HL-60 (cell line): ENCODE measurements around the gene NBPF3.

ENCODE experiments used
- DNase-seq, 2 experiments: peaks; one replicate each; pipeline ENCODE4 v3.0.0-alpha.2; 2010 to 2020; ENCODE audit warnings: low read depth in 1 of 2, low spot score in 1 of 2
- H3K27ac ChIP-seq: fragments of 250-450 bp; sonication (Bioruptor Pico); replicated peaks from 2 replicates; pipeline ENCODE4 v1.5.1; 2020; ENCODE audit warnings: mild to moderate bottlenecking, moderate library complexity
- H3K27me3 ChIP-seq: fragments of 250-450 bp; sonication (Bioruptor Pico); 2 replicates; pipeline ENCODE4 v1.5.1; 2021; ENCODE audit warnings: mild to moderate bottlenecking, moderate library complexity; ENCODE audit not compliant: insufficient read depth, poor library complexity, severe bottlenecking
- H3K4me3 ChIP-seq: replicated peaks from 2 replicates; pipeline ENCODE4 v1.5.1; 2011; ENCODE audit warnings: mild to moderate bottlenecking, control low read depth, low read length; ENCODE audit not compliant: insufficient read depth
- CTCF ChIP-seq: IDR thresholded peaks from one replicate; pipeline ENCODE4 v1.5.1; 2011; ENCODE audit warnings: low read length, control low read depth, inconsistent platforms; ENCODE audit not compliant: insufficient read depth
- GABPA ChIP-seq: IDR thresholded peaks from 2 replicates; pipeline ENCODE4 v1.6.1; 2012; ENCODE audit warnings: low read depth
- POLR2AphosphoS5 ChIP-seq: IDR thresholded peaks from 2 replicates; pipeline ENCODE4 v1.6.1; 2012; ENCODE audit warnings: low read depth
- REST ChIP-seq: IDR thresholded peaks from 2 replicates; pipeline ENCODE4 v1.6.1; 2012; ENCODE audit warnings: low read depth; ENCODE audit not compliant: insufficient replicate concordance
- SPI1 ChIP-seq: IDR thresholded peaks from 2 replicates; pipeline ENCODE4 v1.6.1; 2012; ENCODE audit warnings: low read depth, mild to moderate bottlenecking, borderline replicate concordance

NBPF3 gene

GRCh38 chr1:21506804-21507203 is 66.9 kb downstream of the NBPF3 start:
- DNase-seq, result no peak
- H3K27ac ChIP-seq, result no peak overlapping the region
- H3K27me3 ChIP-seq, result peaks cover 25% of the 10 kb centered on the region
- TF ChIP-seq GABPA (no peak), CTCF (no peak), POLR2AphosphoS5 (no peak), SPI1 (no peak), REST (no peak)
- no peak overlapping the region for H3K4me3 ChIP-seq

GRCh38 chr1:21507511-21508270 is 67.8 kb downstream of the NBPF3 start:
- peaks cover 31% of the 10 kb centered on the region for H3K27me3 ChIP-seq
- TF ChIP-seq GABPA (no peak), POLR2AphosphoS5 (no peak), CTCF (no peak), REST (no peak), SPI1 (no peak)
- DNase-seq, result no peak
- no peak overlapping the region for H3K4me3 ChIP-seq
- H3K27ac ChIP-seq, result no peak overlapping the region

GRCh38 chr1:21508580-21509350 is 68.8 kb downstream of the NBPF3 start:
- DNase-seq, result peak; percentile 24 to 34
- H3K27me3 ChIP-seq, result peaks cover 31% of the 10 kb centered on the region
- H3K4me3 ChIP-seq, result no peak overlapping the region
- no peak overlapping the region for H3K27ac ChIP-seq
- TF ChIP-seq REST, result no peak
